GM12865 (cell line): Measurements from ENCODE around the gene EEF1AKMT2.

Experiments used
- DNase-seq: peaks from one replicate; pipeline ENCODE4 v3.0.0; 2010; ENCODE audit warnings: low read depth
- H3K4me3 ChIP-seq: 2 replicates; pipeline ENCODE4 v1.5.1; 2011; ENCODE audit warnings: mild to moderate bottlenecking, low read depth, low read length, control low read depth
- TF ChIP-seq, protein P1 (sequence below): IDR thresholded peaks from 2 replicates; pipeline ENCODE4 v1.5.1; 2011; ENCODE audit warnings: low read length, control low read depth, low read depth, inconsistent platforms; ENCODE audit not compliant: insufficient read depth; ENCODE audit errors: missing control alignments

EEF1AKMT2 gene

GRCh38 chr10:124708246-124708779, 83.4 kb downstream of the EEF1AKMT2 start:
- H3K4me3 ChIP-seq: no peak overlapping the region
- TF ChIP-seq, protein P1, sequence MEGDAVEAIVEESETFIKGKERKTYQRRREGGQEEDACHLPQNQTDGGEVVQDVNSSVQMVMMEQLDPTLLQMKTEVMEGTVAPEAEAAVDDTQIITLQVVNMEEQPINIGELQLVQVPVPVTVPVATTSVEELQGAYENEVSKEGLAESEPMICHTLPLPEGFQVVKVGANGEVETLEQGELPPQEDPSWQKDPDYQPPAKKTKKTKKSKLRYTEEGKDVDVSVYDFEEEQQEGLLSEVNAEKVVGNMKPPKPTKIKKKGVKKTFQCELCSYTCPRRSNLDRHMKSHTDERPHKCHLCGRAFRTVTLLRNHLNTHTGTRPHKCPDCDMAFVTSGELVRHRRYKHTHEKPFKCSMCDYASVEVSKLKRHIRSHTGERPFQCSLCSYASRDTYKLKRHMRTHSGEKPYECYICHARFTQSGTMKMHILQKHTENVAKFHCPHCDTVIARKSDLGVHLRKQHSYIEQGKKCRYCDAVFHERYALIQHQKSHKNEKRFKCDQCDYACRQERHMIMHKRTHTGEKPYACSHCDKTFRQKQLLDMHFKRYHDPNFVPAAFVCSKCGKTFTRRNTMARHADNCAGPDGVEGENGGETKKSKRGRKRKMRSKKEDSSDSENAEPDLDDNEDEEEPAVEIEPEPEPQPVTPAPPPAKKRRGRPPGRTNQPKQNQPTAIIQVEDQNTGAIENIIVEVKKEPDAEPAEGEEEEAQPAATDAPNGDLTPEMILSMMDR: no peak
- DNase-seq: no peak
